GM12891 (cell line): ENCODE results near the gene SUDS3.
"Not testable (repeated sequence)": the region's sequence is repeated elsewhere in the genome, so short reads cannot be mapped to it uniquely, and the experiment has no call there.

Experiments used
- DNase-seq: peaks from one replicate; pipeline ENCODE4 v3.0.0; 2011; ENCODE audit warnings: low spot score; ENCODE audit not compliant: insufficient read length
- FAIRE-seq: peaks from 2 replicates; lab custom pipeline; 2011; peaks lifted over from hg19 to GRCh38; lab: Jason Lieb, UNC
- PAX5 ChIP-seq: IDR thresholded peaks from 2 replicates; pipeline ENCODE4 v1.6.1; 2011; ENCODE audit warnings: low read length, moderate library complexity, mild to moderate bottlenecking; ENCODE audit not compliant: insufficient read depth, severe bottlenecking
- POLR2A ChIP-seq: IDR thresholded peaks from 2 replicates; pipeline ENCODE4 v1.6.1; 2011; ENCODE audit warnings: low read depth, low read length, control low read depth
- POLR2AphosphoS5 ChIP-seq: IDR thresholded peaks from 2 replicates; pipeline ENCODE4 v1.6.1; 2011; ENCODE audit warnings: low read depth, low read length, control low read depth
- POU2F2 ChIP-seq: IDR thresholded peaks from 2 replicates; pipeline ENCODE4 v1.6.1; 2011; ENCODE audit warnings: low read depth, mild to moderate bottlenecking, control low read depth, low read length, moderate library complexity
- SPI1 ChIP-seq: IDR thresholded peaks from 2 replicates; pipeline ENCODE4 v1.6.1; 2011; ENCODE audit warnings: low read depth, low read length, control low read depth
- TAF1 ChIP-seq: IDR thresholded peaks from 2 replicates; pipeline ENCODE4 v1.6.1; 2011; ENCODE audit warnings: low read depth, low read length, control low read depth

Gene SUDS3

DNA sequence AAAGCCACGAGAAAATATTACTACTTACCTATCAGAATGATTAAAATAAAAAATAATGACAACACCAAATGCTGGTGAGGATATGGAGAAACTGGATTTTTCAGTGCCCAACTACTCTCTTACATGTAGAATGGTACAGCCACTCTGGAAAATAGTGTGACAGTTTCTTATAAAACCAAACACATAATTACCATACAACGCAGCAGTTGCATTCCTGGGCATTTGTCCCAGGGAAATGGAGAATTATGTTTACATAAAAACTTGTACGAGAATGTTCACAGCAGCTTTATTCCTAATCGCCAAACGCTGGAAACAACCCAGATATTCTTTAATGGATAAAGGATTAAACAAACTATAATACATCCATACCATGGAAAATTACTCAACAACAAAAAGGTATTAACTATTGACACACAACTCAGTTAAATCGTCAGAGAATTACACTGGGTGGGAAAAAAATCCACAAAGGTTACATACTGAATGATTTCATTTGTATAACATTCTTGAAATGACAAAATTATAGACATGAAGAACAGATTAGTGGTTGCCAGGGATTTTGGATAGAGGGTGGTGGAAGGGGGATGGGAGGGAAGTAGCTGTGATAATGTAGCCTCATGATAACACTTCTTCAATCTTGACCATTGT is 39.0 kb upstream of the SUDS3 start:
- DNase-seq: no peak
- FAIRE-seq: no peak
- TF ChIP-seq TAF1 (no peak), POLR2AphosphoS5 (no peak), POU2F2 (no peak)

DNA sequence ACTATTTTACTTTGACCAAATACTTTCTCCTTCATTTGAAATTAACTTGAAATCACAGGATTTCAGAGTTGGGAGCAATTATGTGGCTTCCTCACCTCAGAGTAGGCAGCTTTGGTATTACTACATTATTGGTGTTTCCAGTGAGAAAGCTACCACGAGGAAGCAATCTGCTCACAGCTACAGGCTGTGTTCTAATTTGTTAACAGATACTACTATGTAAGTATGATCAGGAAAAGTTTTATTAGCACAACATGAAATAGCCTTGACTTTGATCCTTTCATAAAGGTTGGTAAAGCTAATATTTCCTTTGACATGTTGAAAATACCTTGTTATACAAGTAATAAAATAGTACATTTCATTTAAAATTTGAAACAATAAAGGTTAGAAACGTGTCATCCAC is 34.3 kb upstream of the SUDS3 start:
- DNase-seq (no peak), FAIRE-seq (no peak)
- TF ChIP-seq POU2F2 (no peak), POLR2A (no peak), TAF1 (no peak), SPI1 (no peak), POLR2AphosphoS5 (no peak), PAX5 (no peak)

DNA sequence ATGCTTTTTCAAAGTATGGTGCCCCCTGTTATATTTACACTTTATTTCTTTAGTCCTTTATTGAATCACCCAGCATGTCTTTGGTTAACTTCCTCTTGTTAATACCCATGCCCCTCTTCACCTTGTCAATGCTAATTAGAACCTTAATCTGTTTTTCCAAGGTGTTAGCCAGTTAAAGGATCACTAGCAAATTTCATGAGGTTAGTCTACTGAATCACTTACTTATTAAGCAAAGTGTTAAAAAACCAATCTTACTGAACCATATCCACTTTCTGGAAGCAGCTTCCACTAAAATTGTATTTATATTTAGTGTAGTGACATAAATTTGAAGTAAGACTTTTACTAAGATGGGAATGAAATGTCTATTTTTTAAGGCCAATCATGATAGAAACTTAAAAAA is 31.5 kb upstream of the SUDS3 start:
- TF ChIP-seq POLR2A (no peak), TAF1 (no peak), POLR2AphosphoS5 (no peak), POU2F2 (no peak), SPI1 (no peak), PAX5 (no peak)
- FAIRE-seq (no peak), DNase-seq (no peak)

DNA sequence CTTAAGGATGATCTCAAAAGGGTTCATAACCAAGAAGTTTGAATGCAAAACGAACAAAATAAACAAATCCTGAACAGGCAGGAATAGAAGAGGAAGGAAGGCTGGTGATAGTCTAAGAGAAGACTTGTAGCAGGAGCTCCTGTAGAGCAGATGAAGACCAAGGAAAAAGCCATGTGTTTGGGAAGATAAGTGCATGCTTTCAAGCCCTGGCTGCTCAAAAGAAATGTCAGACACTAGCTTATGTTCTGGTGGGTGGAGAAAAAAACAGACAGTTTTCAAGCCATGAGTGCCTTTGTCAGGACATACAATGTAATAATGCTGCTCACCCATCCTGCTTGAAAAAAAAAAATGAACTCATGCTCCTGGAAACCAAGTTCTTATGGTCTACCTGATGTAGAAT is 31.0 kb upstream of the SUDS3 start:
- TF ChIP-seq POU2F2 (no peak), POLR2A (no peak), PAX5 (no peak), SPI1 (no peak)
- FAIRE-seq (no peak), DNase-seq (no peak)

DNA sequence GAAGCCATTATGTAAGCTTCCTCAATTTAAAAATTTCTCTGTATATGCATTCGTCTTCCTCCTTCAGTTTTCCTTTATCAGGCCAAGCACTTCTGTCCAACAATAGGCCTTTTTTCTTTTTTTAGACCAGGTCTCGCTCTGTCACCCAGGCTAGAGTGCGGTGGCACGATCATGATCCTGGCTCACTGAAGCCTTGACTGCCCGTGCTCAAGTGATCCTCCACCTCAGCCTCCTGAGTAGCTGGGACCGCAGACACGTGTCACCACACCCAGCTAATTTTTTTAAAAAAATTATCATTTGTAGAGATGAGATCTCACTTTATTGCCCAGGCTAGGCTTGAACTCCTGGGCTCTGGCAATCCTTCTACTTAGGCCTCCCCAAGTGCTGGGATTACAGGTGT is 29.5 kb upstream of the SUDS3 start:
- TF ChIP-seq PAX5 (peak; percentile 11), POLR2AphosphoS5 (no peak), POU2F2 (no peak)
- no peak for DNase-seq
- FAIRE-seq: peak; percentile 67

DNA sequence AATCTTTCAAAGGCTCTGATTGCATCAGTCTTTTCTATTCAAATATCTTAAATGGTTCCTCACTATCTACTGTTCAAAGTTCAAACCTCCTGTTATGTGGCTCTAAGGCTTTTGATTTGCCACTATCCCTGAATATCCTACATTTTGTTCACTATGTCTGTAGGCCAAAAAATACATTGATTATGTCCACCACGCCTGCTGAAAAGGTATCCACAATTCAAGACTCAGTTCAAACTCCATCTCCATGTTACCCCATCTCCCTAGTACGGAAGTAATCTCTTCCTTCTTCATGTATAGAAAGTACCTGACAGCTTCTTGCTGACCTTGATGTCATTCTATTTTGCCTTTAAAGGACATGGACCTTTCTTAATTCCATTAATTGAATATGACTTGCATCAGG is 28.4 kb upstream of the SUDS3 start:
- DNase-seq: no peak
- no peak for TF ChIP-seq POU2F2
- no peak for TF ChIP-seq POLR2AphosphoS5
- no peak for TF ChIP-seq PAX5
- no peak for TF ChIP-seq TAF1
- no peak for TF ChIP-seq SPI1
- TF ChIP-seq POLR2A: no peak
- no peak for FAIRE-seq

DNA sequence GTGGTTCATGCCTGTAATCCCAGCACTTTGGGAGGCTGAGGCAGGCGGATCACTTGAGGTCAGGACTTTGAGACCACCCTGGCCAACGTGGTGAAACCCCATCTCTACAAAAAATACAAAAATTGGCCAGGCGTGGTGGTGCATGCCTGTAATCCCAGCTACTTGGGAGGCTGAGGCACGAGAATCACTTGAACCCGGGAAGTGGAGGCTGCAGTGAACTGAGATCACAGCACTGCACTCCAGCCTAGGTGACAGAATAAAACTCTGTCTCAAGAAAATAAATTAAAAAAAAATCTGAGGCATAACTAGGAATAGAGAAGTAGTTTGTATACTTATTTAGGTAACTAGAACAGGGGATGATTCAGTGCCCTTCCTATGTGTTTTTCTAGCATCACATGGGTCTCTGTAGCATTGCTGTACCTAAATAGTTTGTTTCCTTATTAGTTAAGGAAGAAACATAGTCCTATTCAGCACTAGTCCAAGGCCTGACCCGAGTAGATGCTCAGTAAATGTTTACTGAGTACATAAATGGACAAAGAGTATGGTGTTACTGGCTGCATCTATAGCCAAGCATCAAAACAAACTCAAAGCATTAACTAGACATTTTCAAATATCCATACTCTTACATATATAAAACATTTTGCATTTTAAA is 25.3 kb upstream of the SUDS3 start:
- FAIRE-seq: no peak
- no peak for TF ChIP-seq SPI1
- no peak for TF ChIP-seq PAX5
- no peak for TF ChIP-seq POLR2A
- TF ChIP-seq POU2F2: no peak
- TF ChIP-seq POLR2AphosphoS5: no peak
- no peak for TF ChIP-seq TAF1
- no peak for DNase-seq

DNA sequence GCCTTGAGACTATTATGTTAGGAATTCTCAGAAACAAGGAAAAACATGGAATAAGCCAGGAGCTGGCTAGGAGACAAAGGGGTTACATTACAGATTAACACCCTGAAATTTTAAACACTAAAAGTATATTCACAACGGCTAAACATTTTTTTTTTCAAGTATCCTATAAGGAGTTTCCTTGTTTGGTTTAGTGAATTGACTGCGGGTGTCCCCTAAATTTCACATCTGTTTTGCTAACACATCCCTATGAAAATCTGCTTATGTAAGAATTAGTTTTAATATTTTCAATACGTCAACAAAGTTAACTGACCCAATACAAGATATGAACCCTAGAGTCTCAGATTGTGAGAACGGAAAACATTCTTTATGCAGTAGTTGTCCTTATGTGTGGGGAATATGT is 22.6 kb upstream of the SUDS3 start:
- DNase-seq: no peak
- TF ChIP-seq TAF1: no peak
- no peak for TF ChIP-seq POLR2A
- no peak for TF ChIP-seq POLR2AphosphoS5
- no peak for TF ChIP-seq SPI1
- TF ChIP-seq POU2F2: no peak
- TF ChIP-seq PAX5: no peak
- FAIRE-seq: no peak

DNA sequence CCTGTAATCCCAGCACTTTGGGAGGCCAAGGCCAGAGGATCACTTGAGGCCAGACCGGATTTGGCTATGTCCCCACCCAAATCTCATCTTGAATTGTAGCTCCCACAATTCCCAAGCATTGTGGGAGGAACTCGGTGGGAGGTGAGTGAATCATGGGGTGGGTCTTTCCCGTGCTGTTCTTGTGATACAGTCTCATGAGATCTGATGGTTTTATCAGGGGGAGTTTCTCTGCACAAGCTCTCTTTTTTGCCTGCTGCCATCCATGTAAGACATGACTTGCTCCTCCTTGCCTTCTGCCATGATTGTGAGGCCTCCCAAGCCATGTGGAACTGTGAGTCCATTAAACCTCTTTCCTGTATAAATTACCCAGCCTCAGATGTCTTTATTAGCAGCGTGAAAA is 21.9 kb upstream of the SUDS3 start:
- not testable (repeated sequence) for FAIRE-seq

DNA sequence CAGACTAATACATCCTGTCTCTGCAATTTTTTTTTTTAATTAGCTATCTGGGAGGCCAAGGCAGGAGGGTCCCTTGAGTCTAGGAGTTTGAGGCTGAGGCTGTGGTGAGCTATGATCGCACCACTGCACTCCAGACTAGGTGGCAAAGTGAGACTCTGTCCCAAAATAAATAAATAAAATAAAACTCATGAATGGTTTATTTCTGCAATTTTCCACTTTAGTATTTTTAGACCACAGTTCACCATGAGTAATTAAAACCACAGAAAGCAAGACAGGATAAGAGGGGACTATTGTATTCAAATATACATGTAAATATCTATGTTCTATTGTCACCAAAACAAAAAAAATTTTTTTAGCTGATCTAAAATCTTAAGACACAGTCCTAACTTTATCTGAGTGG is 21.5 kb upstream of the SUDS3 start:
- FAIRE-seq (no peak), DNase-seq (no peak)
- TF ChIP-seq POLR2A (no peak), POLR2AphosphoS5 (no peak), SPI1 (no peak), POU2F2 (no peak), PAX5 (no peak), TAF1 (no peak)

More for the DNA sequence above, 21.9 kb upstream of the SUDS3 start:
- not testable (repeated sequence) for DNase-seq

DNA sequence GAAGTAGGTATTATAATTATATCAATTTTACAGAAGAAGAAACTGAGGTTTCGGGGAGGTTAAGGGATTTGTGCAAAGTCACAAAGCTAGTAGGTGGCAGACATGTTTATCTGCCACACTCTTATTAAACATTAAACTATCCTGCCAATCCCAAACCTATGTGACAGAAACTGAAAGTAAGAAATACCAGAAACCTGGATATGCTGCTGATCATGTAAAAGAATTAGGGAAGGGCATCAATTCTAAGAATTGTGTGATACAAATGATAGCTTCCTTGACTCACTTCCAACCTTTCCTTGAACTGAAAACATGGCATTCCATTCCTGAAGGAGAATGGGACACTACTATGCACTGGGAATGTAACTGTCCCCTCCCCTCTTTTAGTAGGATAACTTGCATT is 20.5 kb upstream of the SUDS3 start:
- FAIRE-seq (no peak), DNase-seq (no peak)
- TF ChIP-seq PAX5 (no peak), TAF1 (no peak), POU2F2 (no peak), SPI1 (no peak), POLR2AphosphoS5 (no peak), POLR2A (no peak)
